NCI-H2029 (cell line): Measurements from ENCODE around the gene L2HGDH.
"Not testable (repeated sequence)": the region's sequence is repeated elsewhere in the genome, so short reads cannot be mapped to it uniquely, and the experiment has no call there.

Experiments
- DNase-seq: peaks from one replicate; lab custom pipeline; 2025; lab: John Stamatoyannopoulos, UW

L2HGDH gene

GRCh38 chr14:50311972-50312733, at the start of gene L2HGDH, which contains the start of gene DMAC2L:
TSS of gene L2HGDH (minus strand) at chr14:50312229. CDS start at chr14:50312150, 79 bp downstream.
TSS of gene DMAC2L (plus strand) at chr14:50312324. CDS start at chr14:50321488, 9,164 bp downstream.
- peak; percentile 98 for DNase-seq

- no peak for DNase-seq
These were observed 48.8 kb upstream of the L2HGDH start for GRCh38 chr14:50360851-50361250.

GRCh38 chr14:50360093-50360492, 48.1 kb upstream of the L2HGDH start:
- DNase-seq = no peak

- DNase-seq = no peak
These were observed 47.6 kb upstream of the L2HGDH start for GRCh38 chr14:50359631-50360030.

GRCh38 chr14:50357753-50358395, 45.8 kb upstream of the L2HGDH start:
- no peak for DNase-seq

- no peak for DNase-seq
These were observed 45.1 kb upstream of the L2HGDH start for GRCh38 chr14:50357124-50357523.

GRCh38 chr14:50356283-50356682, 44.3 kb upstream of the L2HGDH start:
- DNase-seq = not testable (repeated sequence)

GRCh38 chr14:50355692-50356091, 43.7 kb upstream of the L2HGDH start:
- no peak for DNase-seq

- no peak for DNase-seq
These were observed 42.5 kb upstream of the L2HGDH start for GRCh38 chr14:50354527-50354926.

- no peak for DNase-seq
These were observed 41.1 kb upstream of the L2HGDH start for GRCh38 chr14:50353126-50353525.

GRCh38 chr14:50352584-50352983, 40.6 kb upstream of the L2HGDH start:
- no peak for DNase-seq

GRCh38 chr14:50350975-50351374, 38.9 kb upstream of the L2HGDH start:
- DNase-seq = no peak

- DNase-seq = no peak
These were observed 36.9 kb upstream of the L2HGDH start for GRCh38 chr14:50348933-50349332.

GRCh38 chr14:50347521-50347920, 35.5 kb upstream of the L2HGDH start:
- no peak for DNase-seq

- no peak for DNase-seq
These were observed 33.9 kb upstream of the L2HGDH start for GRCh38 chr14:50345846-50346422.

- no peak for DNase-seq
These were observed 33.0 kb upstream of the L2HGDH start for GRCh38 chr14:50344876-50345563.

- no peak for DNase-seq
These were observed 32.2 kb upstream of the L2HGDH start for GRCh38 chr14:50344116-50344775.

- DNase-seq = no peak
These were observed 31.4 kb upstream of the L2HGDH start for GRCh38 chr14:50343434-50343833.

GRCh38 chr14:50342221-50343078, 30.4 kb upstream of the L2HGDH start:
- peak; percentile 55 for DNase-seq

GRCh38 chr14:50340963-50341362, 28.9 kb upstream of the L2HGDH start:
- DNase-seq = no peak

- no peak for DNase-seq
These were observed 28.0 kb upstream of the L2HGDH start for GRCh38 chr14:50340045-50340444.
